T-helper 17 cell (primary cell): Measurements from ENCODE around the gene NCOA7. TPM values are rescaled to one million over a fixed set of nuclear protein-coding genes. Genes with fewer than 3 reads are reported as not detected.

ENCODE experiments used
- ATAC-seq: fragments of 150-1000 bp; cut with Tn5 transposase; 2 replicates; pipeline ENCODE4 v1.10.0; 2021; ENCODE audit warnings: mild to moderate bottlenecking, moderate library complexity
- DNase-seq, 3 donors: peaks; one replicate each; pipeline versions ENCODE4 v3.0.0 to v3.0.0-alpha.2; 2020 to 2021
- H3K9me3 ChIP-seq: one replicate; pipeline ENCODE4 v1.7.0; 2013; ENCODE audit warnings: low read length, mild to moderate bottlenecking; ENCODE audit not compliant: control insufficient read depth, poor library complexity, severe bottlenecking
- H3K27ac Mint-ChIP-seq: one replicate; pipeline ENCODE4 v1.8.0; 2022; ENCODE audit warnings: mild to moderate bottlenecking, moderate library complexity, mixed read lengths
- H3K27me3 Mint-ChIP-seq: one replicate; pipeline ENCODE4 v1.8.0; 2022; ENCODE audit warnings: mixed read lengths
- H3K36me3 Mint-ChIP-seq: one replicate; pipeline ENCODE4 v1.8.0; 2022; ENCODE audit warnings: low read depth, mixed read lengths
- H3K4me1 Mint-ChIP-seq: one replicate; pipeline ENCODE4 v1.8.0; 2022; ENCODE audit warnings: mild to moderate bottlenecking, mixed read lengths
- H3K4me3 Mint-ChIP-seq: one replicate; pipeline ENCODE4 v1.8.0; 2022; ENCODE audit warnings: mild to moderate bottlenecking, moderate library complexity, mixed read lengths
- total RNA-seq, 4 donors: library from RNA in 2 of 4; stranded (reverse) in 2 of 4; gene quantifications; one replicate each; pipeline ENCODE4 v1.2.3 and lab custom pipeline; 2022 to 2026

NCOA7 gene
- total RNA-seq, 2 donors from 2014 or later = 49.5 to 62.4 TPM

DNA sequence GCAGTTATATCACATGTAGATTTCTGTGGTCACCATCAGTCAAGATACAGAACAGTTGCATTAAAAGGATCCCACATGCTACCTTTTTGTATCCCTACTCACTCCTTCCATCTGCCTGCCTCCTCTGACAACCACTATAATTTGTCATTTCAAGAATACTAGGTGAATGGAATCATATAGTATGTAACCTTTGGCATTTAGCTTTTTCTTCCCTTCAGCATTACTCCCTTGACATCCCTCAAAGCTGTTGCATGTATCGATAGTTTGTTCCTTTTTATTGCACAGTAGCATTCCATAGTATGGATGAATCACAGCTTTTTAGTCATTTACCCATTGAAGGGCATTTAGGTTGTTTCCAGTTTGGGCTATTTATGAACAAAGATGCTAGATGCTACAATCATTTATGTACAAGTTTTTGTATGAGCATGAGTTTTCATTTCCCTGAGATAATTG is 26.1 kb downstream of the NCOA7 start:
- no peaks in the 10 kb centered on the region for H3K9me3 ChIP-seq
- Mint-ChIP-seq H3K27ac (no peak overlapping the region), H3K4me1 (peaks cover 53% of the 10 kb centered on the region), H3K27me3 (no peaks in the 10 kb centered on the region), H3K4me3 (no peak overlapping the region), H3K36me3 (peaks cover 10% of the 10 kb centered on the region)
- ATAC-seq (no peak), DNase-seq (no peak)

DNA sequence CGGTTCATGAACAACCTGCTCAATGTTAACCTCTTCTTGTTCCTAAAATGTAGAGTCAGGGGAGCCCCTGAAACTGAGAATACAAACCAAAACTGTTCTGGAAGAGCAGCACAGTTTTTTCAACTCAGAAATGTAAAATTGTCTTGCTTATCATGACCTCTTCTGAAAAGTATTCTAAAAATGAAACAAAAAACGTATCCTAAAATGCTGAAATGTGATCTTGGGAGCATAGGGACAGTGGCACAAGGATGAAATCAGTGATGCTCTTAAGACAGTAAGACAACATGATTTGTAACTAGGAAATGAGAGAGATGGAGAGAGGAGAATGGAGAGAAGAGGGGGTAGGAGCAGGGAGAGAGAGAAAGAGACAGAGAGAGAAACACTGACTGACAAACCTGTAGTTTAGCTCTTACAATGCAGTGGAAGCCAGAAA is 27.5 kb downstream of the NCOA7 start:
- no peaks in the 10 kb centered on the region for H3K27me3 Mint-ChIP-seq
- H3K4me3 Mint-ChIP-seq = peak overlapping the region; percentile 61
- peaks cover 49% of the 10 kb centered on the region for H3K4me1 Mint-ChIP-seq
- DNase-seq = no peak
- H3K36me3 Mint-ChIP-seq = peaks cover 10% of the 10 kb centered on the region
- H3K9me3 ChIP-seq = no peaks in the 10 kb centered on the region
- peak overlapping the region; percentile 96 for H3K27ac Mint-ChIP-seq
- no peak for ATAC-seq

DNA sequence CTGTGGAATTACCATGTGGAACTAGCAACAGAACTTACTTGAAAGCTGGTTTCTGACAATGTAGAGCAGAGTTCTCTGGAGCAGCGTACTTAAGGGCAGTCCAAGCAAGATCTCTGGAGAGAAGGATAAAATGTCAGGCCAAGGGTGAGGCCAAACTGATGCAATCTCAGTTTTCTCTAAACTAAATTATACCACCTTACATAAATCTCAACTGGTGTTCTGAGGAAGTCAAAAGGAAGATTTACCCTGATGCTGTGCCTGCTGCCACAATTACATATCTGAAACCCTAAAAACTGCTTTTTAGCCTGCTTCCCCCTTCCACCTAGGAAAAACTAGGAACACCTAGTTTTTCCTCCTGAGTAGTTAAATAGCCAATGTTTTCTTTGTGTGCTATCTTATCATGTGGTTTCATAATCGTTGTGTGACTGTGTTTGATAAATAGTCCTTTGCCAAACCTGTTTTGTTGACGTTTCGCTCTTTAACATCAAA is 28.1 kb downstream of the NCOA7 start:
- peak overlapping the region; percentile 9 for H3K4me3 Mint-ChIP-seq
- DNase-seq = no peak
- peaks cover 49% of the 10 kb centered on the region for H3K4me1 Mint-ChIP-seq
- no peaks in the 10 kb centered on the region for H3K27me3 Mint-ChIP-seq
- ATAC-seq = no peak
- peak overlapping the region; percentile 96 for H3K27ac Mint-ChIP-seq
- no peaks in the 10 kb centered on the region for H3K9me3 ChIP-seq
- H3K36me3 Mint-ChIP-seq = peaks cover 10% of the 10 kb centered on the region

DNA sequence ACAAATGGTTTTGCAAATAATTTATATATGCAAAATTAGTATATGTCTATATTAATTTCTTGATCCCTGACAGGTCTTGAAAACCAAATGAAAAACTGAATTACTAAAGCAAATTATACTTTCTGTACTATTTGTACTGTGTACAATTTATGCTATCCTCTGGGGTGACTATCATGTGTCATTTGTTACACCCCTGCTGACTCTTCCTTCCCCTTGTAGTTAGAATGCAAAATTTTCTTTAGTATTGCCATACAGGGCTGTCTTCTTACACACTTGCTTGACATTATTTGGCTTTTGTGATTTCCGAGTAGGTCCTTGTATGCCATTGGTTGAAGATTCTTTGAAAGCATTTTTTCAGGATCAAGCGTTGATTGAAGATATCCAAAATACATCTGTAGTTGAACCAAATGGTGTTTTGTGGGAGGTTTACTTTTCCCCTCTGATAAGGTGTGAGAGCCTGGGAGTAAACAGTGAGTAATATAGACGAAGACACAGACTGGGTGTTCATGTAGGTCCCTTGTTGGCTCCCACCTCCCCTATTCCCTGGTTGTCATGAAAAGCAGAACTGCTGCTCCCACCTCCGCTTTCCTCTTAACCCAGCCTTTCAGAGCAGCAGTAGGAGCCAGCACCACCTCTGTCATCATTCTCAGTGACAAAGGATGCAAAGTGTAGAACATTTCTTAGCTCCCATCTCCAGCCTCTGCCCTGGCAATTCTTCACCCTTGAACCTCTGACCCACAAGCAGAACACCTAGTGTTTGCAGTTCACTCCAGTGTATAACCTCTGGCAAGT is 29.0 kb downstream of the NCOA7 start:
- Mint-ChIP-seq H3K4me1 (peaks cover 46% of the 10 kb centered on the region), H3K36me3 (peaks cover 10% of the 10 kb centered on the region), H3K4me3 (no peak overlapping the region), H3K27me3 (no peaks in the 10 kb centered on the region), H3K27ac (peak overlapping the region; percentile 96)
- no peak for ATAC-seq
- H3K9me3 ChIP-seq = no peaks in the 10 kb centered on the region
- DNase-seq = no peak

DNA sequence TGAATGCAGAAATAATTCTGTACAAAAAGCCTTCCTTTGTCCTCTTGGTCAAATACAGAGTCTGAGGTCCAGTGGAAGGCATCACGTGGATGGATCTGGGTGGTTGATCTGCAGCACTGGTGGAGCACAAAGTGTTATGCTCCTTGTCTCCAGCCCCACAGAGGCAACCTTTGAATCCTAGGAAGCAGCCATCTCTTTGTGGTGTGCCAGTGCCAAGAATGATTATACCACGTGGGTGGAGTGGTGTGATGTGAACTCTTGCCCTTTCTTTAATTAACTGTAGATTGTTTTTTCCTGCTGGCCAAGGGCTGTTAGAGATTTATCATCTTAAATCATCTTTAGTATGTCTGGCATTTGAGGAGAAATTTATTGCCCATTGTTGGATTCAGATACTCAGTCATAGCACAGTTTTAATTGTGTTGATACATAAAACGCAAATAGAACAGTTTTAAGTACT is 31.1 kb downstream of the NCOA7 start:
- DNase-seq (no peak), ATAC-seq (no peak)
- Mint-ChIP-seq H3K36me3 (peaks cover 6% of the 10 kb centered on the region), H3K4me1 (peaks cover 42% of the 10 kb centered on the region), H3K4me3 (no peak overlapping the region), H3K27ac (no peak overlapping the region), H3K27me3 (no peaks in the 10 kb centered on the region)
- H3K9me3 ChIP-seq = no peaks in the 10 kb centered on the region

DNA sequence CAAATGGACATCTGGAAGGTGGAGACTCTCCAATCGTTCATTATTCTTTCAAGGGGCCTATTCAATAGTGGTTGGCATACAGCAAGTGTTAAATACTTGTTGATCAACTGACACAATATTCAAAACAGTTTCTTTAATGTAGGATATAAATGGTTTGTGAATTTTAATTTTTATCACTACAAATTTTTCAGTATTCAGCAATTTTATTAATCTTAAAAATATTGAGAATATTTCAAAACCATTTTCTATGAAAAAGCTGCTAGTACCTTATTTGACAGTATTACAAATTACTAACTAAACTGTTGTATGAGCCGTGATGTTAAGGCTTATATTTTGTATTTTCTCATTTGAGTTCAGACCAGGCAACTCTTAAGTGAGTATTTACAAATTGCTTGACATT is 32.4 kb downstream of the NCOA7 start:
- H3K4me1 Mint-ChIP-seq = peaks cover 40% of the 10 kb centered on the region
- H3K9me3 ChIP-seq = no peaks in the 10 kb centered on the region
- DNase-seq (no peak), ATAC-seq (no peak)
- H3K36me3 Mint-ChIP-seq = peaks cover 5% of the 10 kb centered on the region
- no peak overlapping the region for H3K27ac Mint-ChIP-seq
- H3K27me3 Mint-ChIP-seq = no peaks in the 10 kb centered on the region
- H3K4me3 Mint-ChIP-seq = no peak overlapping the region

DNA sequence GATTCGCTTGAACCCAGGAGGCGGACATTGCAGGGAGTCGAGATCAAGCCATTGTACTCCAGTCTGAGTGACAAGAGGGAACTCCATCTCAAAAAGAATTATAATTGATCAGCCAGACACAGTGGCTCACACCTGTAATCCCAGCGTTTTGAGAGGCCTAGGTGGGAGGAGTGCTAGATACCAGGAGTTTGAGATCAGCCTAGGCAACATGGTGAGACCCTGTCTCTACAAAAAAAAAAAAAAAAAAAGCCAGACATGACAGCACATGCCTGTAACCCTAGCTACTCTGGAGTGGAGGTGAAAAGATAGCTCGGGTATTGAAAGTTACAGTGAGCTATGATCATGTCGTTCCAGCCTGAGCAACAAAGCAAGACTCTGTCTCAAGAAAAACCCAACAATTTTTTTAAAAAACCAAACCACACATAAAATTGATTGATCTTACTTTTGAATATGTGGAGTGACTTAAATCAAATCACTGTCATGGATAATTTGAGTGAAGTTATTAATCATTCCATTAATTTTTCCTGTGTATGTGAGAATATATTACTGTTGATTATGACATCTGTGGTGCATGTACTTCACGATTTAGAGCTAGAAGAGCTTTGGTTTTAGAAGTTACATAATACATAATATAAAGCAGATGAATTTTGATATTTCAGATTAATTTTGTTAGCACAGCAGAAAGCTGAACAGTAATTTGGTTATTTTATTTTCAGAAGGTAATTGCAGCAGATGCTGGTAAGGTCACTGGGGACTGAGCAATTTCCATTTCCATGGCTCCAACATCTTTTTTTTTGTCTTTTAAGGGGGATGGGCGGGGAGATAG is 34.4 kb downstream of the NCOA7 start:
- Mint-ChIP-seq H3K27ac (peak overlapping the region; percentile 51), H3K4me1 (peaks cover 40% of the 10 kb centered on the region), H3K27me3 (no peaks in the 10 kb centered on the region), H3K36me3 (peaks cover 3% of the 10 kb centered on the region), H3K4me3 (no peak overlapping the region)
- H3K9me3 ChIP-seq = no peaks in the 10 kb centered on the region
- DNase-seq = no peak
- no peak for ATAC-seq

DNA sequence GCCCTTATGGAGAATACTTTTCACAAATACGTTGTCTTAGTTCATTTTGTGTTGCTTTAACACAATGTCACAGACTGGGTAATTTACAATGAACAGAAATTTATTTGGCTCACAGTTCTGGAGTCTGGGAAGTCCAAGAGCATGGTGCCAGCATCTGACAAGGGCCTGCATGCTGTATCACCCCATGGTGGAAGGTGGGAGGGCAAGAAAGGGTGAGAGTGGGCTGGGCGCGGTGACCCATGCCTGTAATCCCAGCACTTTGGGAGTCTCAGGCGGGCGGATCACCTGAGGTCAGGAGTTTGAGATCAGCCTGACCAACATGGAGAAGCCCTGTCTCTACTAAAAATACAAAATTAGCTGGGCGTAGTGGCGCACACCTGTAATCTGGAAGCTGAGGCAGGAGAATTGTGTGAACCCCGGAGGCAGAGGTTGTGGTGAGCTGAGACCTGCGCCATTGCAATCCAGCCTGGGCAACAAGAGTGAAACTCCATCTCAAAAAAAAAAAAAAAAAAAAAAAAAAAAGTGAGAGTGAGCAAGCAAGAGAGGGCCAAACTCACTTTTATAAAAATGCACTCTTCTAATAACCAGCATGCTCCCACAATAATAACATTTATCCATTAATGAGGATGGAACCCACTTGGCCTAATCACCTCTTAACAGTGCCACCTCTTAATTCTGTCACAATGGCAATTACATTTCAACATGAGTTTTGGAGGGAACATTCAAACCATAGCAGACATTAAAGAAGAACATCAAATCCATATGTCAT is 36.1 kb downstream of the NCOA7 start:
- ATAC-seq (no peak), DNase-seq (no peak)
- H3K27me3 Mint-ChIP-seq = no peaks in the 10 kb centered on the region
- peaks cover 47% of the 10 kb centered on the region for H3K4me1 Mint-ChIP-seq
- H3K9me3 ChIP-seq = no peaks in the 10 kb centered on the region
- peaks cover 4% of the 10 kb centered on the region for H3K36me3 Mint-ChIP-seq
- no peak overlapping the region for H3K4me3 Mint-ChIP-seq
- H3K27ac Mint-ChIP-seq = peak overlapping the region; percentile 92

DNA sequence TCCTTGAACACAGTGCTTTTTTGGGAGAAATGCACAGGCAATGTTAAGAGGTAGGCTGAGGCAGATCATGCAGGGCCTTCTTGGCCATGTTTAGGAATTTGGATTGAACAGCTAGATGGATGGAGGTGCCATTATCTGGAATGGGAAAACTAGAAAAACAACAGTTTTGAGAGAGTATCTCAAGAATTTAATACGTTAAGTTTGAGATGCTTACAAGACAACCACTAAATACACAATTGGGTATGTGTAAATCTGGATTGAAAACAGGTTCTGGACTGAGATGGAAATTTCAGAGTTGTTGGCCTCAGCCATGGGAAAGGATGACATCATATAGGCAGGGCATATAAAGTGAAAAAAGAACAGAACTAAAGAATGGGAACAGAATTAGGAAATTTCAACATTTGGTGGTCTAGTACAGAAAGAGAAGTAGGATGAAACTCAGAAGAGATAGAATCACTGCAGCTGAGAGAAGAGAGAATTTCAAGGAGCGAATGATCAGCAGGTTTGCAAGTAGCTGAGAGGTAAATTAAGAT is 37.1 kb downstream of the NCOA7 start:
- ATAC-seq (no peak), DNase-seq (no peak)
- Mint-ChIP-seq H3K4me1 (peaks cover 47% of the 10 kb centered on the region), H3K36me3 (peaks cover 4% of the 10 kb centered on the region), H3K27me3 (no peaks in the 10 kb centered on the region), H3K4me3 (peak overlapping the region; percentile 1), H3K27ac (peak overlapping the region; percentile 92)
- no peaks in the 10 kb centered on the region for H3K9me3 ChIP-seq

DNA sequence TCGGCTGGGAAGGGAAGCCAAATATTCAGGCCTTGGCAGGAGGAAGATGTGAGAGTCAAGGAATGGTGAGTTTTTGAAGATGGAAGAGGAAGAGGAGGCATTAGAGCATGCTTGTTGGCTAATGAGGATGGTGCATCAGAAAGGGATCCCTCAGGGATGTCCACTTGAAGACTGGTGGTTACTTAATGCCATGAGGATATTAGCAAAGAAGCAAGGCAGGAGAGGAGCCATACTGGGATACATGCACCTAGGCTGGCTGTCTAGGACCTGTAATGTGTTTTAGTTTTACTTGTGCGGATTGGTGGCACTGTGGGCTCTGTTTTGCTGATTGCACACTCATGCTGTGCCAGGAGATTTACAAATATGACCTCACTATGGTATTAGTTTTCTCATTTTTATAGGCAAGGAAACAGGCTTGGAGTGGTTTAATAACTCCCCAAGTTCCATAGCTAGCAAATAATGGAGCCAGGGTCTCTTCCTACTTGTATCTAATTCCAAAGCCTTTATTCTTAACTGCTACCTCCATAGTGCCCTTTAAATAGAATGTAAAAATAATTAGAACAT is 37.8 kb downstream of the NCOA7 start:
- H3K9me3 ChIP-seq = no peaks in the 10 kb centered on the region
- Mint-ChIP-seq H3K36me3 (peaks cover 4% of the 10 kb centered on the region), H3K4me1 (peaks cover 55% of the 10 kb centered on the region), H3K4me3 (peak overlapping the region; percentile 1), H3K27ac (peak overlapping the region; percentile 92), H3K27me3 (no peaks in the 10 kb centered on the region)
- ATAC-seq (no peak), DNase-seq (no peak)

DNA sequence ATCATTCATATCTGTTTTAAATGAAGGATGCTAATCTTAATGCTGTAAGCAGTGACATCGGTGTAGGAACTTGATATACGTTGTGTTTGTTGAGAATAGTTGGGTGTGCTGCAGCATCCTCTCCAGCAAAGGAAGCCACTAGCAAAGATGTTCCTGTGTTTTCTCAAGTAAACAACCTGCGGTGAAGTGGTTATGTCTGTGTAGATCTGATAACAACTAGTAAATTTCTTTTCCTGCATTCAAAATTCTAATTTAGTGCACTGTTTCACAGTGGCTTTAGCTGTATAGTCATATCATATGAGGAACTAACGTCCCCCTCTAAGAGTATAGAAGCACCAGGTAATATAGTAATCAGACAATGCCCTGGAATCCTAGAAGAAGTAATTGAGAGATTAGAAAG is 38.7 kb downstream of the NCOA7 start:
- DNase-seq (no peak), ATAC-seq (peak; percentile 88)
- Mint-ChIP-seq H3K4me3 (peak overlapping the region; percentile 63), H3K27ac (peak overlapping the region; percentile 92), H3K27me3 (no peaks in the 10 kb centered on the region), H3K4me1 (peaks cover 58% of the 10 kb centered on the region), H3K36me3 (peaks cover 4% of the 10 kb centered on the region)
- H3K9me3 ChIP-seq = no peaks in the 10 kb centered on the region

DNA sequence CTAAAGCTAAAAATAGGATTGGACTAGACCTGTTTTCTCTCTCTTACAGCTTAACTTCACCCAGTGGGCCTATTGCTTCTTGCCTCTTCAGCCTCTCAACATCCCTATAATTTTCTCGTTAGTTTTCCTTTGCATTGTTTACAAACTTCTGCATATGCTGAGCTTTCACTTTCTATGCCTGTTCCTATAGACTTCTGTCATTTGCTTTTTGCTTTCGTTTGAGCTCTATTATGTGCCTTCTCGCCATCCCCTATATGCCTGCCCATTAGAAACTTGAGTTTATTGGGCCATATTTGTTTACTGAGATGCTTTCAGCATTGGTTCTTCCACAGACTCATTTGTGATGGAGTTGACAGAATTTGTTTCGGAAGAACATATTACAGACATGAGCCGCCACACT is 40.9 kb downstream of the NCOA7 start:
- no peak for ATAC-seq
- peak overlapping the region; percentile 62 for H3K4me3 Mint-ChIP-seq
- H3K27me3 Mint-ChIP-seq = no peaks in the 10 kb centered on the region
- no peaks in the 10 kb centered on the region for H3K9me3 ChIP-seq
- peak overlapping the region; percentile 92 for H3K27ac Mint-ChIP-seq
- DNase-seq = no peak
- H3K36me3 Mint-ChIP-seq = peaks cover 4% of the 10 kb centered on the region
- H3K4me1 Mint-ChIP-seq = peaks cover 61% of the 10 kb centered on the region
